GM21825 (cell line): Measurements from ENCODE around the gene COTL1.

Experiments
- ATAC-seq: cut with Tn5 transposase; IDR thresholded peaks from one replicate; pipeline ENCODE4 v1.9.1; 2021; ENCODE audit warnings: mild to moderate bottlenecking, moderate library complexity; ENCODE audit not compliant: unreplicated experiment

COTL1 gene

GRCh38 chr16:84614968-84615813 lies 2.7 kb downstream of the COTL1 start:
- ATAC-seq, result no peak

GRCh38 chr16:84614623-84614967 lies 3.3 kb downstream of the COTL1 start:
- ATAC-seq, result no peak

- ATAC-seq, result no peak
These were observed 3.8 kb downstream of the COTL1 start for GRCh38 chr16:84614073-84614459.

- ATAC-seq, result no peak
These were observed 4.3 kb downstream of the COTL1 start for GRCh38 chr16:84613408-84614072.

- no peak for ATAC-seq
These were observed 5.2 kb downstream of the COTL1 start for GRCh38 chr16:84612686-84613085.

- ATAC-seq, result no peak
These were observed 6.8 kb downstream of the COTL1 start for GRCh38 chr16:84611041-84611440.

- no peak for ATAC-seq
These were observed 7.5 kb downstream of the COTL1 start for GRCh38 chr16:84610376-84610775.

- no peak for ATAC-seq
These were observed 8.2 kb downstream of the COTL1 start for GRCh38 chr16:84609563-84610177.

GRCh38 chr16:84608282-84608681 lies 9.6 kb downstream of the COTL1 start:
- ATAC-seq, result no peak

- ATAC-seq, result peak; percentile 48
These were observed 10.2 kb downstream of the COTL1 start for GRCh38 chr16:84607694-84608093.

GRCh38 chr16:84607061-84607460 lies 10.8 kb downstream of the COTL1 start:
- ATAC-seq, result no peak

- ATAC-seq, result no peak
These were observed 11.6 kb downstream of the COTL1 start for GRCh38 chr16:84606081-84606875.

- ATAC-seq, result no peak
These were observed 12.5 kb downstream of the COTL1 start for GRCh38 chr16:84605339-84605848.

GRCh38 chr16:84604477-84605013 lies 13.3 kb downstream of the COTL1 start:
- ATAC-seq, result no peak

- ATAC-seq, result no peak
These were observed 13.9 kb downstream of the COTL1 start for GRCh38 chr16:84603940-84604339.

GRCh38 chr16:84603140-84603816 lies 14.6 kb downstream of the COTL1 start:
- ATAC-seq, result no peak

- ATAC-seq, result peak; percentile 57
These were observed 17.3 kb downstream of the COTL1 start for GRCh38 chr16:84600343-84601229.

- peak; percentile 37 for ATAC-seq
These were observed 18.2 kb downstream of the COTL1 start for GRCh38 chr16:84599521-84600202.

- ATAC-seq, result no peak
These were observed 19.5 kb downstream of the COTL1 start for GRCh38 chr16:84598360-84598759.
